GM23338 (cell line): ENCODE data around the gene GATM. TPM values are rescaled to one million over a fixed set of nuclear protein-coding genes. Genes with fewer than 3 reads are reported as not detected.

Source experiments
- ATAC-seq: fragments of 200-7000 bp; cut with Tn5 transposase; 3 replicates; pipeline ENCODE4 v1.9.1; 2020
- DNase-seq: peaks from one replicate; pipeline ENCODE4 v3.0.0-alpha.2; 2015; ENCODE audit warnings: low spot score
- H2AFZ ChIP-seq: fragments of 200-600 bp; sonication (generic); 2 replicates; pipeline ENCODE4 v1.8.0; 2016; ENCODE audit warnings: antibody characterized with exemption, mild to moderate bottlenecking, moderate library complexity
- H3F3A ChIP-seq: fragments of 200-600 bp; sonication (generic); replicated peaks from 2 replicates; pipeline ENCODE4 v1.8.0; 2017; ENCODE audit warnings: antibody characterized with exemption, mixed run types, low read depth
- H3K27ac ChIP-seq: fragments of 200-600 bp; sonication (generic); 2 replicates; pipeline ENCODE4 v1.6.1; 2016; ENCODE audit warnings: low read depth
- H3K27me3 ChIP-seq: fragments of 200-600 bp; sonication (generic); 2 replicates; pipeline ENCODE4 v1.8.0; 2016; ENCODE audit warnings: mild to moderate bottlenecking, mixed run types, moderate library complexity; ENCODE audit not compliant: insufficient read depth
- H3K36me3 ChIP-seq: fragments of 200-600 bp; sonication (generic); 2 replicates; pipeline ENCODE4 v1.8.0; 2016; ENCODE audit warnings: mild to moderate bottlenecking; ENCODE audit not compliant: insufficient read depth
- H3K4me1 ChIP-seq: fragments of 200-600 bp; sonication (generic); 2 replicates; pipeline ENCODE4 v1.8.0; 2016; ENCODE audit warnings: mild to moderate bottlenecking, moderate library complexity; ENCODE audit not compliant: insufficient read depth
- H3K4me2 ChIP-seq: fragments of 200-600 bp; sonication (generic); 2 replicates; pipeline ENCODE4 v1.7.1; 2017; ENCODE audit warnings: mixed run types
- H3K4me3 ChIP-seq: fragments of 200-600 bp; sonication (generic); 2 replicates; pipeline ENCODE4 v1.6.1; 2016; ENCODE audit warnings: mixed run types
- H3K79me2 ChIP-seq: fragments of 200-600 bp; sonication (generic); replicated peaks from 2 replicates; pipeline ENCODE4 v1.8.0; 2017; ENCODE audit warnings: mild to moderate bottlenecking; ENCODE audit not compliant: insufficient read depth
- H3K9me2 ChIP-seq: fragments of 200-600 bp; sonication (generic); 2 replicates; pipeline ENCODE4 v1.8.0; 2017; ENCODE audit not compliant: insufficient read depth
- H4K20me1 ChIP-seq: fragments of 200-600 bp; sonication (generic); replicated peaks from 2 replicates; pipeline ENCODE4 v1.8.0; 2017; ENCODE audit warnings: mild to moderate bottlenecking; ENCODE audit not compliant: insufficient read depth
- H3K27ac Mint-ChIP-seq: 2 replicates; pipeline ENCODE4 v1.8.0; 2020; ENCODE audit warnings: inconsistent platforms, mild to moderate bottlenecking, moderate library complexity, mixed read lengths
- H3K27me3 Mint-ChIP-seq: 3 replicates; pipeline ENCODE4 v1.8.0; 2022; ENCODE audit warnings: low read depth, mild to moderate bottlenecking, moderate library complexity, mixed read lengths, inconsistent platforms; ENCODE audit not compliant: insufficient read depth, poor library complexity
- H3K36me3 Mint-ChIP-seq: 3 replicates; pipeline ENCODE4 v1.8.0; 2021; ENCODE audit warnings: low read depth, mild to moderate bottlenecking, inconsistent platforms, moderate library complexity, mixed read lengths
- H3K4me1 Mint-ChIP-seq: 3 replicates; pipeline ENCODE4 v1.8.0; 2020; ENCODE audit warnings: mild to moderate bottlenecking, inconsistent platforms, mixed read lengths
- H3K4me3 Mint-ChIP-seq: 3 replicates; pipeline ENCODE4 v1.8.0; 2021; ENCODE audit warnings: moderate library complexity, mild to moderate bottlenecking, inconsistent platforms, mixed read lengths
- H3K9me3 Mint-ChIP-seq: 3 replicates; pipeline ENCODE4 v1.8.0; 2020; ENCODE audit warnings: moderate library complexity, mild to moderate bottlenecking, inconsistent platforms, mixed read lengths
- CREB1 ChIP-seq: fragments of 250-450 bp; sonication (Bioruptor Pico); IDR thresholded peaks from 2 replicates; pipeline ENCODE4 v1.5.0; 2020; ENCODE audit warnings: low read depth, mild to moderate bottlenecking, moderate library complexity
- CTCF ChIP-seq, 2 experiments: fragments of 200-600 bp in 1 of 2; sonication (generic) in 1 of 2; conservative IDR thresholded peaks; 2 replicates each; pipeline versions ENCODE4 v1.5.1 to v1.6.1; 2016 to 2017; ENCODE audit warnings: antibody characterized with exemption in 2 of 2, low read depth in 2 of 2, mild to moderate bottlenecking in 2 of 2, moderate library complexity in 1 of 2
- ETS1 ChIP-seq: IDR thresholded peaks from 2 replicates; pipeline ENCODE4 v1.6.1; 2016; ENCODE audit warnings: antibody characterized with exemption
- EZH2 ChIP-seq: fragments of 200-600 bp; sonication (generic); IDR thresholded peaks from one replicate; pipeline ENCODE4 v1.8.0; 2017; ENCODE audit warnings: antibody characterized with exemption, mild to moderate bottlenecking, low read depth; ENCODE audit not compliant: unreplicated experiment
- EZH2phosphoT487 ChIP-seq: fragments of 200-600 bp; sonication (generic); IDR thresholded peaks from one replicate; pipeline ENCODE4 v1.8.1; 2018; ENCODE audit warnings: antibody characterized with exemption; ENCODE audit not compliant: unreplicated experiment
- JUNB ChIP-seq: IDR thresholded peaks from one replicate; pipeline ENCODE4 v1.6.1; 2016; ENCODE audit warnings: antibody characterized with exemption; ENCODE audit not compliant: unreplicated experiment
- NANOG ChIP-seq: IDR thresholded peaks from 2 replicates; pipeline ENCODE4 v1.6.1; 2016; ENCODE audit warnings: antibody characterized with exemption, borderline replicate concordance
- POLR2AphosphoS5 ChIP-seq: IDR thresholded peaks from 2 replicates; pipeline ENCODE4 v1.6.1; 2016; ENCODE audit warnings: antibody characterized with exemption, low read depth
- STAT1 ChIP-seq: IDR thresholded peaks from one replicate; pipeline ENCODE4 v1.6.1; 2016; ENCODE audit warnings: antibody characterized with exemption; ENCODE audit not compliant: unreplicated experiment
- ZNF114 ChIP-seq: fragments of 250-450 bp; sonication (Bioruptor Pico); IDR thresholded peaks from 2 replicates; pipeline ENCODE4 v1.5.0; 2020; ENCODE audit warnings: mild to moderate bottlenecking, moderate library complexity
- ZNF331 ChIP-seq: fragments of 250-450 bp; sonication (Bioruptor Pico); IDR thresholded peaks from 2 replicates; pipeline ENCODE4 v1.5.0; 2020; ENCODE audit warnings: low read depth, mild to moderate bottlenecking, moderate library complexity
- polyA plus RNA-seq: library from polyadenylated mRNA; unstranded; fragments of >200 nt; fragmentation: Nextera tagmentation; extraction: Ambion mirVana; gene quantifications from 2 replicates; pipeline ENCODE4 v1.2.1, GENCODE V29; 2016
- total RNA-seq: library from RNA; depleted of rRNA; stranded (reverse); fragments of >200 nt; shearing (Covaris generic); gene quantifications from 2 replicates; pipeline ENCODE4 v1.2.3, GENCODE V29; 2014
- TF ChIP-seq, protein P1 (sequence below): IDR thresholded peaks from one replicate; pipeline ENCODE4 v1.6.1; 2018; ENCODE audit warnings: antibody characterized with exemption; ENCODE audit not compliant: unreplicated experiment
- TF ChIP-seq, protein P2 (sequence below): fragments of 250-450 bp; sonication (Bioruptor Pico); IDR thresholded peaks from 2 replicates; pipeline ENCODE4 v1.5.0; 2020; ENCODE audit warnings: mild to moderate bottlenecking, moderate library complexity

The GATM gene
- total and polyA plus RNA-seq, 2 experiments from 2014 or later: 8.5 to 17.5 TPM

DNA sequence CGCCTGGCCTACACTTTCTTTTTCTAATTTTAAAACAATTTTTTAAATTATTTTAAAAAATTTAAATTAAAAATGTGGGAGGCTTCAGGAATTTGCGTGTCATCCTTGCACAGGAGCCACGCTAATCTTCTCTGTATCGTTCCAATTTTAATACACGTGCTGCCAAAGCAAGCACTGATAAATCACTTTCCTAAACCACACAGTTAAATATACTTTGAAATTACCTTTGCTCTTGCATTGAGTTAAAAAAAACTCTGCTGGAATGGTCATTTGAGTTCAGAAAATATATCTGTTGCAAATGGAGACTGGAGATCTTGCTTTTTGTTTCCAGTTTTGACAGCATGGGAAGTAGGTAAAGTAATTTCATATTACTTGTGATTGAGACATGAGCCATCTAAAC, 23.6 kb downstream of the GATM start:
- Histone ChIP-seq H3K79me2 (no peaks in the 10 kb centered on the region), H3K4me3 (no peak overlapping the region), H3F3A (no peaks in the 10 kb centered on the region), H3K27me3 (no peaks in the 10 kb centered on the region), H4K20me1 (no peaks in the 10 kb centered on the region), H3K4me2 (no peak overlapping the region), H3K4me1 (no peaks in the 10 kb centered on the region), H3K36me3 (no peaks in the 10 kb centered on the region), H2AFZ (no peak overlapping the region), H3K9me2 (no peaks in the 10 kb centered on the region), H3K27ac (no peak overlapping the region)
- Mint-ChIP-seq H3K27ac (no peak overlapping the region), H3K4me1 (no peaks in the 10 kb centered on the region), H3K4me3 (no peak overlapping the region), H3K9me3 (no peaks in the 10 kb centered on the region), H3K27me3 (no peaks in the 10 kb centered on the region), H3K36me3 (no peaks in the 10 kb centered on the region)
- TF ChIP-seq, protein P1, sequence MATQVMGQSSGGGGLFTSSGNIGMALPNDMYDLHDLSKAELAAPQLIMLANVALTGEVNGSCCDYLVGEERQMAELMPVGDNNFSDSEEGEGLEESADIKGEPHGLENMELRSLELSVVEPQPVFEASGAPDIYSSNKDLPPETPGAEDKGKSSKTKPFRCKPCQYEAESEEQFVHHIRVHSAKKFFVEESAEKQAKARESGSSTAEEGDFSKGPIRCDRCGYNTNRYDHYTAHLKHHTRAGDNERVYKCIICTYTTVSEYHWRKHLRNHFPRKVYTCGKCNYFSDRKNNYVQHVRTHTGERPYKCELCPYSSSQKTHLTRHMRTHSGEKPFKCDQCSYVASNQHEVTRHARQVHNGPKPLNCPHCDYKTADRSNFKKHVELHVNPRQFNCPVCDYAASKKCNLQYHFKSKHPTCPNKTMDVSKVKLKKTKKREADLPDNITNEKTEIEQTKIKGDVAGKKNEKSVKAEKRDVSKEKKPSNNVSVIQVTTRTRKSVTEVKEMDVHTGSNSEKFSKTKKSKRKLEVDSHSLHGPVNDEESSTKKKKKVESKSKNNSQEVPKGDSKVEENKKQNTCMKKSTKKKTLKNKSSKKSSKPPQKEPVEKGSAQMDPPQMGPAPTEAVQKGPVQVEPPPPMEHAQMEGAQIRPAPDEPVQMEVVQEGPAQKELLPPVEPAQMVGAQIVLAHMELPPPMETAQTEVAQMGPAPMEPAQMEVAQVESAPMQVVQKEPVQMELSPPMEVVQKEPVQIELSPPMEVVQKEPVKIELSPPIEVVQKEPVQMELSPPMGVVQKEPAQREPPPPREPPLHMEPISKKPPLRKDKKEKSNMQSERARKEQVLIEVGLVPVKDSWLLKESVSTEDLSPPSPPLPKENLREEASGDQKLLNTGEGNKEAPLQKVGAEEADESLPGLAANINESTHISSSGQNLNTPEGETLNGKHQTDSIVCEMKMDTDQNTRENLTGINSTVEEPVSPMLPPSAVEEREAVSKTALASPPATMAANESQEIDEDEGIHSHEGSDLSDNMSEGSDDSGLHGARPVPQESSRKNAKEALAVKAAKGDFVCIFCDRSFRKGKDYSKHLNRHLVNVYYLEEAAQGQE: no peak
- TF ChIP-seq ETS1: no peak
- TF ChIP-seq CREB1 (CRISPR knock-in tag): no peak
- TF ChIP-seq, protein P2, sequence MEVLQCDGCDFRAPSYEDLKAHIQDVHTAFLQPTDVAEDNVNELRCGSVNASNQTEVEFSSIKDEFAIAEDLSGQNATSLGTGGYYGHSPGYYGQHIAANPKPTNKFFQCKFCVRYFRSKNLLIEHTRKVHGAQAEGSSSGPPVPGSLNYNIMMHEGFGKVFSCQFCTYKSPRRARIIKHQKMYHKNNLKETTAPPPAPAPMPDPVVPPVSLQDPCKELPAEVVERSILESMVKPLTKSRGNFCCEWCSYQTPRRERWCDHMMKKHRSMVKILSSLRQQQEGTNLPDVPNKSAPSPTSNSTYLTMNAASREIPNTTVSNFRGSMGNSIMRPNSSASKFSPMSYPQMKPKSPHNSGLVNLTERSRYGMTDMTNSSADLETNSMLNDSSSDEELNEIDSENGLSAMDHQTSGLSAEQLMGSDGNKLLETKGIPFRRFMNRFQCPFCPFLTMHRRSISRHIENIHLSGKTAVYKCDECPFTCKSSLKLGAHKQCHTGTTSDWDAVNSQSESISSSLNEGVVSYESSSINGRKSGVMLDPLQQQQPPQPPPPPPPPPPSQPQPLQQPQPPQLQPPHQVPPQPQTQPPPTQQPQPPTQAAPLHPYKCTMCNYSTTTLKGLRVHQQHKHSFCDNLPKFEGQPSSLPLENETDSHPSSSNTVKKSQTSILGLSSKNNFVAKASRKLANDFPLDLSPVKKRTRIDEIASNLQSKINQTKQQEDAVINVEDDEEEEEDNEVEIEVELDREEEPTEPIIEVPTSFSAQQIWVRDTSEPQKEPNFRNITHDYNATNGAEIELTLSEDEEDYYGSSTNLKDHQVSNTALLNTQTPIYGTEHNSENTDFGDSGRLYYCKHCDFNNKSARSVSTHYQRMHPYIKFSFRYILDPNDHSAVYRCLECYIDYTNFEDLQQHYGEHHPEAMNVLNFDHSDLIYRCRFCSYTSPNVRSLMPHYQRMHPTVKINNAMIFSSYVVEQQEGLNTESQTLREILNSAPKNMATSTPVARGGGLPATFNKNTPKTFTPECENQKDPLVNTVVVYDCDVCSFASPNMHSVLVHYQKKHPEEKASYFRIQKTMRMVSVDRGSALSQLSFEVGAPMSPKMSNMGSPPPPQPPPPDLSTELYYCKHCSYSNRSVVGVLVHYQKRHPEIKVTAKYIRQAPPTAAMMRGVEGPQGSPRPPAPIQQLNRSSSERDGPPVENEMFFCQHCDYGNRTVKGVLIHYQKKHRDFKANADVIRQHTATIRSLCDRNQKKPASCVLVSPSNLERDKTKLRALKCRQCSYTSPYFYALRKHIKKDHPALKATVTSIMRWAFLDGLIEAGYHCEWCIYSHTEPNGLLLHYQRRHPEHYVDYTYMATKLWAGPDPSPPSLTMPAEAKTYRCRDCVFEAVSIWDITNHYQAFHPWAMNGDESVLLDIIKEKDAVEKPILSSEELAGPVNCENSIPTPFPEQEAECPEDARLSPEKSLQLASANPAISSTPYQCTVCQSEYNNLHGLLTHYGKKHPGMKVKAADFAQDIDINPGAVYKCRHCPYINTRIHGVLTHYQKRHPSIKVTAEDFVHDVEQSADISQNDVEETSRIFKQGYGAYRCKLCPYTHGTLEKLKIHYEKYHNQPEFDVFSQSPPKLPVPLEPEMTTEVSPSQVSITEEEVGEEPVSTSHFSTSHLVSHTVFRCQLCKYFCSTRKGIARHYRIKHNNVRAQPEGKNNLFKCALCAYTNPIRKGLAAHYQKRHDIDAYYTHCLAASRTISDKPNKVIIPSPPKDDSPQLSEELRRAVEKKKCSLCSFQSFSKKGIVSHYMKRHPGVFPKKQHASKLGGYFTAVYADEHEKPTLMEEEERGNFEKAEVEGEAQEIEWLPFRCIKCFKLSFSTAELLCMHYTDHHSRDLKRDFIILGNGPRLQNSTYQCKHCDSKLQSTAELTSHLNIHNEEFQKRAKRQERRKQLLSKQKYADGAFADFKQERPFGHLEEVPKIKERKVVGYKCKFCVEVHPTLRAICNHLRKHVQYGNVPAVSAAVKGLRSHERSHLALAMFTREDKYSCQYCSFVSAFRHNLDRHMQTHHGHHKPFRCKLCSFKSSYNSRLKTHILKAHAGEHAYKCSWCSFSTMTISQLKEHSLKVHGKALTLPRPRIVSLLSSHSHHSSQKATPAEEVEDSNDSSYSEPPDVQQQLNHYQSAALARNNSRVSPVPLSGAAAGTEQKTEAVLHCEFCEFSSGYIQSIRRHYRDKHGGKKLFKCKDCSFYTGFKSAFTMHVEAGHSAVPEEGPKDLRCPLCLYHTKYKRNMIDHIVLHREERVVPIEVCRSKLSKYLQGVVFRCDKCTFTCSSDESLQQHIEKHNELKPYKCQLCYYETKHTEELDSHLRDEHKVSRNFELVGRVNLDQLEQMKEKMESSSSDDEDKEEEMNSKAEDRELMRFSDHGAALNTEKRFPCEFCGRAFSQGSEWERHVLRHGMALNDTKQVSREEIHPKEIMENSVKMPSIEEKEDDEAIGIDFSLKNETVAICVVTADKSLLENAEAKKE (CRISPR knock-in tag): no peak
- no peak for TF ChIP-seq STAT1
- no peak for TF ChIP-seq ZNF114 (CRISPR knock-in tag)
- TF ChIP-seq JUNB: no peak
- no peak for TF ChIP-seq CTCF (conservative IDR thresholded peaks at IDR 0.05; ENCODE audit: low read depth in 2 of 2)
- TF ChIP-seq ZNF331 (CRISPR knock-in tag): no peak
- TF ChIP-seq POLR2AphosphoS5: no peak
- no peak for TF ChIP-seq EZH2
- no peak for TF ChIP-seq EZH2phosphoT487
- TF ChIP-seq NANOG: no peak
- no peak for ATAC-seq
- no peak for DNase-seq
